ENCODE data around the gene RAD51B.

Gene RAD51B

GRCh38 chr14:68712703-68713370 lies 893.3 kb downstream of the RAD51B start:
- Mint-ChIP-seq H3K4me1 (ENCODE audit: low read depth) (peaks cover 35% of the 10 kb centered on the region), H3K27ac (no peak overlapping the region), H3K36me3 (ENCODE audit: low read depth) (no peaks in the 10 kb centered on the region), H3K4me3 (no peak overlapping the region), H3K27me3 (ENCODE audit: low read depth) (no peaks in the 10 kb centered on the region), H3K9me3 (no peaks in the 10 kb centered on the region)

DNA sequence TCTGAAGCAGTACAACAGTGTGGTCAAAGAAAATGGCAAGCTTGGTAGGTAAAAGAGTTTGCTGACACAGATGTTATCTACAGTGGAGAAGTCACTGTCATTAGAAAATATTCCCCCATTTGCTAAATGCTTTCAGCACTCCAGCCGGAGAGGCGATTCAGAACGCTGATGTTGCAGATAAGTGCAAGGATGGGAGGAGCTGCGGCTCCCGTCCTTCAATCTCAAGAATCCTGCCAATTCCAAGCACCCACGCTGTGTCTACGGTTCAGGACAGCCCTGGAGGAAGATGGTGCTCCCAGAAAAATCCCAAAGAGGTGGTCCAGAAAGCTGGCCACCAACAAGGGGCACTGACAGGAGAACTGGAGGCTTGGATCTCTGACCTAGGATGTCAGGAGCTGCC lies 894.2 kb downstream of the RAD51B start:
- no peaks in the 10 kb centered on the region for H3K36me3 Mint-ChIP-seq (ENCODE audit: low read depth)
- H3K4me1 Mint-ChIP-seq (ENCODE audit: low read depth): peaks cover 40% of the 10 kb centered on the region
- H3K9me3 Mint-ChIP-seq: no peaks in the 10 kb centered on the region
- no peak overlapping the region for H3K4me3 Mint-ChIP-seq
- H3K27ac Mint-ChIP-seq: no peak overlapping the region
- H3K27me3 Mint-ChIP-seq (ENCODE audit: low read depth): no peaks in the 10 kb centered on the region

GRCh38 chr14:68714991-68715924 lies 895.7 kb downstream of the RAD51B start:
- H3K4me1 Mint-ChIP-seq (ENCODE audit: low read depth): peaks cover 51% of the 10 kb centered on the region
- H3K36me3 Mint-ChIP-seq (ENCODE audit: low read depth): peaks cover 4% of the 10 kb centered on the region
- no peak overlapping the region for H3K4me3 Mint-ChIP-seq
- H3K27me3 Mint-ChIP-seq (ENCODE audit: low read depth): no peaks in the 10 kb centered on the region
- H3K9me3 Mint-ChIP-seq: peaks cover 11% of the 10 kb centered on the region
- no peak overlapping the region for H3K27ac Mint-ChIP-seq

DNA sequence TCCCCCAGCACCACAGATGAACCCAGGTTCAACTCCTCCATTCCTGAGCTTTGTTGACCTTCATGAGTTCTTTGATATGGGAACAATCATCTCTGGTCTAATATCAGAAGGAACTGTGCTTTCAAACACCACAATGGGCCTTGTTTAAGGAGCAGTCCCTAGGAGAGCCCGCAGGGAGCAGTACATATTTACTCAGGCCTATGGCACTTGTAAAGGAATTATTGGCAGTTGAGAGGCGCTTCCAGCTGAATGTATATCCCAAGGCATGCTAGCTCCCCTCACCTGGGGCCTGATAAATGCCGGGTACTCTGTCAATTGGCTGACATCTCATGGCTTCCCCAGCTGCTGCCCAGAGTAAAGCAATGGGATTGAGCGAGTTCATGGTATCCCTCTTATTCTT lies 897.1 kb downstream of the RAD51B start:
- H3K9me3 Mint-ChIP-seq: peaks cover 17% of the 10 kb centered on the region
- peaks cover 5% of the 10 kb centered on the region for H3K36me3 Mint-ChIP-seq (ENCODE audit: low read depth)
- no peaks in the 10 kb centered on the region for H3K27me3 Mint-ChIP-seq (ENCODE audit: low read depth)
- no peak overlapping the region for H3K27ac Mint-ChIP-seq
- H3K4me3 Mint-ChIP-seq: no peak overlapping the region
- H3K4me1 Mint-ChIP-seq (ENCODE audit: low read depth): peaks cover 46% of the 10 kb centered on the region

GRCh38 chr14:68718023-68718990 lies 898.7 kb downstream of the RAD51B start:
- Mint-ChIP-seq H3K4me3 (no peak overlapping the region), H3K9me3 (peaks cover 17% of the 10 kb centered on the region), H3K27ac (no peak overlapping the region), H3K4me1 (ENCODE audit: low read depth) (peaks cover 38% of the 10 kb centered on the region), H3K27me3 (ENCODE audit: low read depth) (no peaks in the 10 kb centered on the region), H3K36me3 (ENCODE audit: low read depth) (peaks cover 5% of the 10 kb centered on the region)

DNA sequence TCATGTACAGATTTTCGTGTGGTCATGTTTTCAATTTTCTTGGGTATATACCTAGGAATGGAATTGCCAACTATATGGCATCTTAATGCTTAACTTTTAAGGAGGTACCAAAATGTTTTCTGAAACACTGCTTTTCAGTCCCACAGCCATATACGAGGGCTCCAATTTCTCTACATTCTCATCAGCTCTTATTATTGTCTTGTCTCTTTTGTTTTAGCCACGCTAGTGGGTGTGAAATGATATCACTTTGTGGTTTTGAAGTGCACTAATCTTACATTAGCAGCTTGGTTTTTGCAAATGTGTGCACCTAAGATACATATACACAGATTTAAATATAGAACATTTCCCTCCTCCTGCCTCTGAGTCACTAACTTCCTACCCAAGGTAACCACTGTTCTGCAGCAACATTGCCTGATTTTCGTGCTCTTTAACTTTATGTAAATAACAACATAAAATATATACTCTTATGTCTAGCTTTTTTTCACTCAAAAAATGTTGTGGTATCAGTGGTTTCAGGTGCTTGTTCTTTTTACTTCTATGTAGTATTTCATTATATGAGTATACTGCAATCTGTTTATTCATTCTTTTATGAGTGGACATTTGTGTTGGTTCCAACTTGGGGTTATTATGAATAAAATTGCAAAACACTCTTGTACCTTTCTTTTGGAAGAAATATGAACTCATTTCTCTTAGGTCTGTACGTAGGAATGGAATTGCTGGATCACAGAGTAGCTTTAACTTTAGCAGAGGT lies 900.2 kb downstream of the RAD51B start:
- H3K27me3 Mint-ChIP-seq (ENCODE audit: low read depth): no peaks in the 10 kb centered on the region
- H3K4me1 Mint-ChIP-seq (ENCODE audit: low read depth): peaks cover 34% of the 10 kb centered on the region
- peak overlapping the region; percentile 52 for H3K27ac Mint-ChIP-seq
- no peak overlapping the region for H3K4me3 Mint-ChIP-seq
- peaks cover 5% of the 10 kb centered on the region for H3K36me3 Mint-ChIP-seq (ENCODE audit: low read depth)
- peaks cover 17% of the 10 kb centered on the region for H3K9me3 Mint-ChIP-seq

DNA sequence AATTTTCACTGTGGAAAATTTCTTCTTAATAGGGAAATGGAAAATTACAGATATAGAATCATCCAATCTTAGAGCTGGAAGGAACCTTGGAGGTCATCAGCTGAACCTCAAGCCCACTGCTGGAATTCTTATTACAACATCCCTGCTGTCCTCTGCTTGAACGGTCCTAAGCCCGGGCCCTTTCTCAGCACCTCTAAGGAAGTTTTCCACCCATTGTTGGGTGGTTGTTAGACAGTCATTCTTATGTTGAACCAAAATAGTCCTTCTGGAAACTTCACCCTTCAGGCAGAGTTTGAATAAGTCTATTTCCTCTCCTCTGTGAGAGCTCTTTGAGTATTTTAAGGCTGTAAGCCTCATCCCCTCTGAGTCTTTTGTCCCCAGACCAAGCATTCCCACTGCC lies 902.6 kb downstream of the RAD51B start:
- peaks cover 22% of the 10 kb centered on the region for H3K4me1 Mint-ChIP-seq (ENCODE audit: low read depth)
- H3K27ac Mint-ChIP-seq: no peak overlapping the region
- H3K9me3 Mint-ChIP-seq: peaks cover 17% of the 10 kb centered on the region
- H3K27me3 Mint-ChIP-seq (ENCODE audit: low read depth): no peaks in the 10 kb centered on the region
- peaks cover 5% of the 10 kb centered on the region for H3K36me3 Mint-ChIP-seq (ENCODE audit: low read depth)
- H3K4me3 Mint-ChIP-seq: no peak overlapping the region

DNA sequence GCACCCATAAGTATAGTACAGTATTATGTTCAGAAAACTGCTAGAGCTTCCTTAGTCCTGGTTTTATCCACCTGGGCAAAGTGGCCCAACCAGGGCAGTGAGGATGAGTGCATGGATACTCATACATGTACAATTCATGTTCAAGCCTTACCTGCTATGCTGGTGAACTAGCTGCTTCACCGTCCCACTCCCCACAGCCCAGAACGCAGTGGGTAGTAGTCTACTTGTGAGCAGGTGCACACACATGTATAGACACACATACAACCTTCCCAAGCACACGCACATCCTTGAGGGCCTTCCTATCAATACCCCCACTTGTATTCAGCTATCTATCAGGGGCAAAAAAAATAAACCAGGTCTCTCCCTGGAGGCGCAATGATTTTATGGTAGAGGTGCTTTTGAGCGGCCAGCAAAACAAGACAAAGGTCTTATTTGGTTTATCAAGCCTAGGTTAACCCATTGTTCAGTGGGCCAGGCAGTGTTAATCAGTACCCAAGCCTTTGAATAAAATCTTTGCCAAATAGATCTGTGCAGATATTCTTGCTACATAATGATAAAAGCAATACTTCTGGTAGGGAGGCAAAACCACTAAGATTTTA lies 903.5 kb downstream of the RAD51B start:
- H3K9me3 Mint-ChIP-seq: peaks cover 17% of the 10 kb centered on the region
- H3K27ac Mint-ChIP-seq: no peak overlapping the region
- peaks cover 5% of the 10 kb centered on the region for H3K36me3 Mint-ChIP-seq (ENCODE audit: low read depth)
- no peak overlapping the region for H3K4me3 Mint-ChIP-seq
- peaks cover 21% of the 10 kb centered on the region for H3K4me1 Mint-ChIP-seq (ENCODE audit: low read depth)
- no peaks in the 10 kb centered on the region for H3K27me3 Mint-ChIP-seq (ENCODE audit: low read depth)

GRCh38 chr14:68723808-68724268 lies 904.3 kb downstream of the RAD51B start:
- H3K4me1 Mint-ChIP-seq (ENCODE audit: low read depth): peaks cover 24% of the 10 kb centered on the region
- peaks cover 5% of the 10 kb centered on the region for H3K36me3 Mint-ChIP-seq (ENCODE audit: low read depth)
- H3K27me3 Mint-ChIP-seq (ENCODE audit: low read depth): no peaks in the 10 kb centered on the region
- H3K4me3 Mint-ChIP-seq: no peak overlapping the region
- peaks cover 17% of the 10 kb centered on the region for H3K9me3 Mint-ChIP-seq
- H3K27ac Mint-ChIP-seq: no peak overlapping the region

GRCh38 chr14:68724914-68725313 lies 905.3 kb downstream of the RAD51B start:
- peaks cover 22% of the 10 kb centered on the region for H3K4me1 Mint-ChIP-seq (ENCODE audit: low read depth)
- peaks cover 9% of the 10 kb centered on the region for H3K9me3 Mint-ChIP-seq
- no peak overlapping the region for H3K4me3 Mint-ChIP-seq
- no peaks in the 10 kb centered on the region for H3K27me3 Mint-ChIP-seq (ENCODE audit: low read depth)
- H3K27ac Mint-ChIP-seq: no peak overlapping the region
- H3K36me3 Mint-ChIP-seq (ENCODE audit: low read depth): peaks cover 1% of the 10 kb centered on the region

GRCh38 chr14:68726093-68726695 lies 906.6 kb downstream of the RAD51B start:
- no peaks in the 10 kb centered on the region for H3K36me3 Mint-ChIP-seq (ENCODE audit: low read depth)
- H3K4me1 Mint-ChIP-seq (ENCODE audit: low read depth): peaks cover 20% of the 10 kb centered on the region
- H3K27me3 Mint-ChIP-seq (ENCODE audit: low read depth): no peaks in the 10 kb centered on the region
- no peak overlapping the region for H3K4me3 Mint-ChIP-seq
- H3K9me3 Mint-ChIP-seq: no peaks in the 10 kb centered on the region
- no peak overlapping the region for H3K27ac Mint-ChIP-seq

DNA sequence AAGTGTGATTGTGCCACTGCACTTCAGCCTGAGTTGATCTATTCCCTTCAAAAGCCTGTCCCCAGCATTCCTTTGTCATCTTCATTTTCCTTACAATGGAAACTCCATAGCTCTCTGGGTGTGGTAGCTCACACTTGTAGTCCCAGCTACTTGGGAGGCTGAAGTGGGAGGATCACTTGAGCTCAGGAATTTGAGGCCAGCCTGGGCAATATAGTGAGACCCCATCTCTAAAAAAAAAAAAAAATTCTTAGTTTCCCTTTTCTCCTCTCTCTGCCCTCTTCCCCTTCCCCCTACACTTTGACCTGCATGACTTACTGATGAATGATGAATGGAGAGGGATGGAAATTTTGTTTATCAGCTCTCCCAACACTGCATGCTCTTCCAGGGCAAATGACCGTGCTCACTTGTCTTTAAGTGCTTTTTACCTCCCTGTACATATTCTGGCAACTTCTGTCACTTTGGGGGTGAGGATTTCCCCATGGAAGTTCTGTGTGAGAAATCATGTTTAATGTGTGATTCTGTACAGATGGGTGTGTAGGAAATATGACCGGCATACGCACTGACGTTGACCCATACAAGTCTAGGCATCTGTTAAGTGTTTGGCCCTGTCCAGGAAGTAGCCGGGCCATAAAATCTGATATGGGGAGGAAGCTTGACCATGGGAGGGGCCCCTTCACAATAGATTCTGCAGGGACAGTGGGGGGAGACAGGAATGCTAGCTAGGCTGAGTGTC lies 907.9 kb downstream of the RAD51B start:
- Mint-ChIP-seq H3K4me1 (ENCODE audit: low read depth) (peaks cover 24% of the 10 kb centered on the region), H3K9me3 (no peaks in the 10 kb centered on the region)

More for the DNA sequence above, 907.9 kb downstream of the RAD51B start:
- Mint-ChIP-seq H3K27me3 (ENCODE audit: low read depth) (no peaks in the 10 kb centered on the region), H3K4me3 (no peak overlapping the region), H3K36me3 (ENCODE audit: low read depth) (no peaks in the 10 kb centered on the region), H3K27ac (no peak overlapping the region)

Measured in T-helper 1 cell treated with Interleukin-12 subunit alpha and Interleukin-12 subunit beta and Interleukin-4 antibody, amounts not matched to agents 30 μg/mL and 1 μg/mL, for 36 hours (primary cell).